Natural killer cell (primary cell): Measurements from ENCODE around the gene HSPA1A. TPM values are rescaled to one million over a fixed set of nuclear protein-coding genes. Genes with fewer than 3 reads are reported as not detected.

Experiments
- ATAC-seq, 3 donors: fragments of 150-1000 bp in 2 of 3; fragments of 200-7000 bp in 1 of 3; cut with Tn5 transposase; 1 replicate in 1 of 3; 2 replicates in 2 of 3; pipeline ENCODE4 v1.10.0; 2021; ENCODE audit warnings: mild to moderate bottlenecking in 2 of 3, moderate library complexity in 2 of 3
- DNase-seq, 2 donors: peaks; one replicate each; pipeline versions ENCODE4 v3.0.0 to v3.0.0-alpha.2; 2013 to 2021; ENCODE audit warnings: mixed read lengths in 1 of 2
- H3K27ac ChIP-seq: one replicate; pipeline ENCODE4 v1.5.1; 2013; ENCODE audit warnings: mild to moderate bottlenecking, low read length
- H3K27me3 ChIP-seq: one replicate; pipeline ENCODE4 v1.6.1; 2013; ENCODE audit warnings: low read length; ENCODE audit not compliant: control insufficient read depth, insufficient read depth
- H3K36me3 ChIP-seq: one replicate; pipeline ENCODE4 v1.6.1; 2013; ENCODE audit warnings: low read length; ENCODE audit not compliant: control insufficient read depth, insufficient read depth
- H3K4me1 ChIP-seq: one replicate; pipeline ENCODE4 v1.6.1; 2013; ENCODE audit warnings: low read length; ENCODE audit not compliant: control insufficient read depth, insufficient read depth
- H3K4me3 ChIP-seq: one replicate; pipeline ENCODE4 v1.5.1; 2013; ENCODE audit warnings: low read length
- H3K9me3 ChIP-seq: one replicate; pipeline ENCODE4 v1.6.1; 2013; ENCODE audit warnings: low read length; ENCODE audit not compliant: control insufficient read depth, insufficient read depth
- H3K27ac Mint-ChIP-seq, 2 donors: one replicate each; pipeline ENCODE4 v1.8.0; 2022; ENCODE audit warnings: mild to moderate bottlenecking in 2 of 2, mixed read lengths in 2 of 2, moderate library complexity in 1 of 2
- H3K27me3 Mint-ChIP-seq, 2 donors: one replicate each; pipeline ENCODE4 v1.8.0; 2022; ENCODE audit warnings: low read depth in 2 of 2, mixed read lengths in 2 of 2
- H3K36me3 Mint-ChIP-seq: one replicate; pipeline ENCODE4 v1.8.0; 2022; ENCODE audit warnings: mixed read lengths
- H3K4me1 Mint-ChIP-seq, 2 donors: one replicate each; pipeline ENCODE4 v1.8.0; 2022; ENCODE audit warnings: mixed read lengths in 2 of 2
- H3K4me3 Mint-ChIP-seq: one replicate; pipeline ENCODE4 v1.8.0; 2022; ENCODE audit warnings: mild to moderate bottlenecking, moderate library complexity, mixed read lengths
- H3K9me3 Mint-ChIP-seq, 2 donors: one replicate each; pipeline ENCODE4 v1.8.0; 2022; ENCODE audit warnings: mixed read lengths in 2 of 2
- WGBS: methylation state at CpG from one replicate; pipeline ENCODE4 v1.1.7; 2013; ENCODE audit warnings: missing lambda C conversion rate; ENCODE audit not compliant: insufficient coverage; 5-methylcytosine and 5-hydroxymethylcytosine counted together
- intact Hi-C: fragments of 100-400 bp; cut with micrococcal nuclease; formaldehyde crosslinking; loops from one replicate; pipeline ENCODE4 v1.14.2; 2022
- total RNA-seq, 4 donors: library from RNA; stranded (reverse); fragments of 120-200 nt in 1 of 4; gene quantifications; one replicate each; pipeline versions ENCODE4 v1.2.3 to v1.2.4, GENCODE V29; 2013 to 2022
- TF ChIP-seq, protein P1 (sequence below): fragments of 200-600 bp; IDR thresholded peaks from one replicate; pipeline ENCODE4 v1.8.0; 2022; ENCODE audit warnings: antibody characterized with exemption

Gene HSPA1A
- total RNA-seq, 3 donors from 2014 or later (not counting 1 experiment from before 2014, with no cell fraction given): 24.4 to 34.6 (median 34.5) TPM

DNA sequence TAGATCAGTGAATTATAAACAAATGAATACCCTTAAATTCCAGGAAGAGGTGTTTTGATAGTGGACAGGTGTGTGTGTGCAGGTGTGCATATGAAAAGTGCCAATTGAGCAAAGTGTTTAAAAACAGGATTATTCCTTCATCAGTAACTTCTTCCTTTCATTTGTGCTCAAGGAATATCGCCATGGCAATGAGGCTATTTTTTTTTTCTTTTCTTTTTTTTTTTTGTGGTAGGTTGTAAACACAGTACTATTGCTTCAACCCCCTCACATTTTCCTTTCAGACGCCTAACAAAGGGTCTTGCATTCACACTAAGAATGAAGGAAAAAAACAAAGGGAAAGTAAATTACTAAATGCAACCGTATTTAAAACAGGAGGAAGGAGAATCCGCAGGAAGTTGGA lies 10.2 kb downstream of the HSPA1A start:
- H3K4me1 Mint-ChIP-seq: peaks cover 36 to 37% of the 10 kb centered on the region in 2 donors

DNA sequence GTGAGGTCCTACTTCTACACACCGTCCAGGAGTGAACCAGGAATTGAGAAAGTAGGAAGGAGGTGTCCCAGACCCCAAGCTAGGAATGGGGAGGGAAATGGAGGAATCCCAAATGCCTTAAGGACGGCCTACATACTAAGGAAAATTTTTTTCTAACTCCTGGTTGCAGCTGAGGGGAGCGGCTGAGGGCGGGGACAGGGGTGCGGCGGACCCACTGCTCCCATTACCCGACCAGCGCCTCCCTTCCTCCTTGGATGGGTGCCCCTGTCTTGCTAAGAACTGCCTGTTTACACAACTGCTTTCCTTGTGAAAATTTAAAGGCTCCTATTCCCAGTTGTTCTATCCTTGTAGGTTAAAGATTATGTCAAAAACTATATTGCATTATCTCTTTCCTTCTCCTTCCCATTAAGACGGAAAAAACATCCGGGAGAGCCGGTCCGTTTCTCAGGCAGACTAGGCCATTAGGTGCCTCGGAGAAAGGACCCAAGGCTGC lies 11.5 kb downstream of the HSPA1A start:
- no peak for DNase-seq
- ATAC-seq: peak; percentile 12 to 22 (median 20)
- H3K27me3 Mint-ChIP-seq: no peaks in the 10 kb centered on the region
- H3K9me3 Mint-ChIP-seq: no peaks in the 10 kb centered on the region
- 2% methylated on average over 13 of the region's 13 CpGs for WGBS
- Histone ChIP-seq H3K4me1 (peaks cover 47% of the 10 kb centered on the region), H3K9me3 (no peaks in the 10 kb centered on the region), H3K27me3 (no peaks in the 10 kb centered on the region), H3K36me3 (no peaks in the 10 kb centered on the region), H3K27ac (peak overlapping the region; percentile 55), H3K4me3 (peak overlapping the region; percentile 77)
- peak overlapping the region; percentile 96 for H3K4me3 Mint-ChIP-seq
- intact Hi-C loops: no loop called here
- H3K4me1 Mint-ChIP-seq: peaks cover 29 to 31% of the 10 kb centered on the region in 2 donors
- H3K36me3 Mint-ChIP-seq: no peaks in the 10 kb centered on the region
- TF ChIP-seq, protein P1, sequence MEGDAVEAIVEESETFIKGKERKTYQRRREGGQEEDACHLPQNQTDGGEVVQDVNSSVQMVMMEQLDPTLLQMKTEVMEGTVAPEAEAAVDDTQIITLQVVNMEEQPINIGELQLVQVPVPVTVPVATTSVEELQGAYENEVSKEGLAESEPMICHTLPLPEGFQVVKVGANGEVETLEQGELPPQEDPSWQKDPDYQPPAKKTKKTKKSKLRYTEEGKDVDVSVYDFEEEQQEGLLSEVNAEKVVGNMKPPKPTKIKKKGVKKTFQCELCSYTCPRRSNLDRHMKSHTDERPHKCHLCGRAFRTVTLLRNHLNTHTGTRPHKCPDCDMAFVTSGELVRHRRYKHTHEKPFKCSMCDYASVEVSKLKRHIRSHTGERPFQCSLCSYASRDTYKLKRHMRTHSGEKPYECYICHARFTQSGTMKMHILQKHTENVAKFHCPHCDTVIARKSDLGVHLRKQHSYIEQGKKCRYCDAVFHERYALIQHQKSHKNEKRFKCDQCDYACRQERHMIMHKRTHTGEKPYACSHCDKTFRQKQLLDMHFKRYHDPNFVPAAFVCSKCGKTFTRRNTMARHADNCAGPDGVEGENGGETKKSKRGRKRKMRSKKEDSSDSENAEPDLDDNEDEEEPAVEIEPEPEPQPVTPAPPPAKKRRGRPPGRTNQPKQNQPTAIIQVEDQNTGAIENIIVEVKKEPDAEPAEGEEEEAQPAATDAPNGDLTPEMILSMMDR: no peak
- peak overlapping the region; percentile 95 to 99 for H3K27ac Mint-ChIP-seq

More for the DNA sequence above, 10.2 kb downstream of the HSPA1A start:
- TF ChIP-seq, protein P1: no peak
- Histone ChIP-seq H3K36me3 (no peaks in the 10 kb centered on the region), H3K4me1 (peaks cover 45% of the 10 kb centered on the region), H3K4me3 (no peak overlapping the region), H3K27ac (no peak overlapping the region), H3K27me3 (no peaks in the 10 kb centered on the region), H3K9me3 (no peaks in the 10 kb centered on the region)
- Mint-ChIP-seq H3K4me3 (peak overlapping the region; percentile 28), H3K9me3 (no peaks in the 10 kb centered on the region), H3K27ac (peak overlapping the region; percentile 95 to 99), H3K27me3 (no peaks in the 10 kb centered on the region), H3K36me3 (no peaks in the 10 kb centered on the region)
- DNase-seq (no peak), ATAC-seq (no peak)
- WGBS: 100% methylated on average over 2 of the region's 4 CpGs
- intact Hi-C loops: no loop called here

DNA sequence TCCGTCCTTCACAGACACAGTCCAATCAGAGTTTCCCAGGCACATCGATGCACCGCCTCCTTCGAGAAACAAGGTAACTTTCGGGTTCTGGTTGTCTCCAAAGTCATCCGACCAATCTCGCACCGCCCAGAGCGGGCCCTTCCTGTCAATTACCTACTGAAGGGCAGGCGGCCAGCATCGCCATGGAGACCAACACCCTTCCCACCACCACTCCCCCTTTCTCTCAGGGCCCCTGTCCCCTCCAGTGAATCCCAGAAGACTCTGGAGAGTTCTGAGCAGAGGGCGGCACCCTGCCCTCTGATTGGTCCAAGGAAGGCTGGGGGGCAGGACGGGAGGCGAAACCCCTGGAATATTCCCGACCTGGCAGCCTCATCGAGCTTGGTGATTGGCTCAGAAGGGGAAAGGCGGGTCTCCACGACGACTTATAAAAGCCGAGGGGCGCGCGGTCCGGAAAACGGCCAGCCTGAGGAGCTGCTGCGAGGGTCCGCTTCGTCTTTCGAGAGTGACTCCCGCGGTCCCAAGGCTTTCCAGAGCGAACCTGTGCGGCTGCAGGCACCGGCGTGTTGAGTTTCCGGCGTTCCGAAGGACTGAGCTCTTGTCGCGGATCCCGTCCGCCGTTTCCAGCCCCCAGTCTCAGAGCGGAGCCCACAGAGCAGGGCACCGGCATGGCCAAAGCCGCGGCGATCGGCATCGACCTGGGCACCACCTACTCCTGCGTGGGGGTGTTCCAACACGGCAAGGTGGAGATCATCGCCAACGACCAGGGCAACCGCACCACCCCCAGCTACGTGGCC lies 12.1 kb downstream of the HSPA1A start, which contains the start of gene HSPA1B:
HSPA1B (plus strand) TSS at position 453 of the 794 bp plus-strand sequence; CDS start at position 666, 213 bp downstream.
- peaks cover 22 to 25% of the 10 kb centered on the region in 2 donors for H3K4me1 Mint-ChIP-seq
- under 1% methylated on average over 47 of the region's 56 CpGs for WGBS

More for the DNA sequence above, 12.1 kb downstream of the HSPA1A start, which contains the start of gene HSPA1B:
- intact Hi-C loops: no loop called here
- Mint-ChIP-seq H3K4me3 (peak within 1 kb of the TSS; percentile 96), H3K27ac (peak within 1 kb of the TSS; percentile 95 to 99), H3K36me3 (no peaks in the 10 kb centered on the region), H3K27me3 (no peaks in the 10 kb centered on the region), H3K9me3 (no peaks in the 10 kb centered on the region)
- no peaks in the 10 kb centered on the region for H3K36me3 ChIP-seq
- H3K4me1 ChIP-seq: peaks cover 42% of the 10 kb centered on the region
- TF ChIP-seq, protein P1: no peak
- H3K27me3 ChIP-seq: no peaks in the 10 kb centered on the region
- H3K4me3 ChIP-seq: peak within 1 kb of the TSS; percentile 77
- peak; percentile 78 to 86 (median 82) for ATAC-seq
- peak within 1 kb of the TSS; percentile 55 for H3K27ac ChIP-seq
- no peaks in the 10 kb centered on the region for H3K9me3 ChIP-seq
- peak; percentile 66 to 91 for DNase-seq
